ENCODE results near the gene CEP250.

CEP250 gene

GRCh38 chr20:35561268-35561667 lies 105.9 kb downstream of the CEP250 start:
- H3K4me3 ChIP-seq = no peak overlapping the region
- H3K27ac ChIP-seq = no peak overlapping the region
- peak in 1 of 2 experiments; percentile 13 for TF ChIP-seq CTCF (IDR thresholded peaks at IDR 0.05)
- no peaks in the 10 kb centered on the region for H3K9me3 ChIP-seq
- DNase-seq = no peak
- H3K27me3 ChIP-seq = no peaks in the 10 kb centered on the region
- H3K4me1 ChIP-seq = no peaks in the 10 kb centered on the region
- intact Hi-C loops (cut with DNase I; ENCODE audit: low total_unique reads) = no loop called here
- peaks cover 0 to 44% (median 13%) of the 10 kb centered on the region in 3 donors for H3K36me3 ChIP-seq

GRCh38 chr20:35561671-35562070 lies 106.3 kb downstream of the CEP250 start:
- Histone ChIP-seq H3K27me3 (no peaks in the 10 kb centered on the region), H3K27ac (no peak overlapping the region), H3K36me3 (peaks cover 0 to 40% (median 9%) of the 10 kb centered on the region in 3 donors), H3K4me1 (no peaks in the 10 kb centered on the region), H3K4me3 (no peak overlapping the region), H3K9me3 (no peaks in the 10 kb centered on the region)
- intact Hi-C loops (cut with DNase I; ENCODE audit: low total_unique reads) = no loop called here
- no peak for TF ChIP-seq CTCF (IDR thresholded peaks at IDR 0.05)
- DNase-seq = no peak

GRCh38 chr20:35562541-35563110 lies 107.2 kb downstream of the CEP250 start:
- intact Hi-C loops (cut with DNase I; ENCODE audit: low total_unique reads) = no loop called here
- peaks cover 0 to 30% (median 0%) of the 10 kb centered on the region in 3 donors for H3K36me3 ChIP-seq

GRCh38 chr20:35563834-35564233 lies 108.4 kb downstream of the CEP250 start:
- Histone ChIP-seq H3K36me3 (peaks cover 0 to 18% (median 0%) of the 10 kb centered on the region in 3 donors), H3K9me3 (no peaks in the 10 kb centered on the region), H3K4me1 (no peaks in the 10 kb centered on the region), H3K27me3 (no peaks in the 10 kb centered on the region), H3K4me3 (no peak overlapping the region), H3K27ac (no peak overlapping the region)
- intact Hi-C loops (cut with DNase I; ENCODE audit: low total_unique reads) = no loop called here
- TF ChIP-seq CTCF (IDR thresholded peaks at IDR 0.05) = no peak
- DNase-seq = no peak

More at GRCh38 chr20:35562541-35563110, 107.2 kb downstream of the CEP250 start:
- no peaks in the 10 kb centered on the region for H3K4me1 ChIP-seq
- no peak overlapping the region for H3K27ac ChIP-seq
- no peak for TF ChIP-seq CTCF (IDR thresholded peaks at IDR 0.05)
- no peak for DNase-seq
- H3K9me3 ChIP-seq = no peaks in the 10 kb centered on the region
- no peaks in the 10 kb centered on the region for H3K27me3 ChIP-seq
- no peak overlapping the region for H3K4me3 ChIP-seq

- H3K4me3 ChIP-seq = no peak overlapping the region
- no peaks in the 10 kb centered on the region for H3K27me3 ChIP-seq
- TF ChIP-seq CTCF (IDR thresholded peaks at IDR 0.05) = no peak
- H3K27ac ChIP-seq = no peak overlapping the region
- no peaks in the 10 kb centered on the region for H3K9me3 ChIP-seq
- H3K36me3 ChIP-seq = peaks cover 0 to 8% (median 0%) of the 10 kb centered on the region in 3 donors
- DNase-seq = no peak
- intact Hi-C loops (cut with DNase I; ENCODE audit: low total_unique reads) = no loop called here
- no peaks in the 10 kb centered on the region for H3K4me1 ChIP-seq
Observed at GRCh38 chr20:35564905-35565304, 109.5 kb downstream of the CEP250 start.

- intact Hi-C loops (cut with DNase I; ENCODE audit: low total_unique reads) = no loop called here
- H3K36me3 ChIP-seq = no peaks in the 10 kb centered on the region
- H3K4me1 ChIP-seq = no peaks in the 10 kb centered on the region
- no peaks in the 10 kb centered on the region for H3K27me3 ChIP-seq
- H3K9me3 ChIP-seq = peaks cover 0 to 8% (median 4%) of the 10 kb centered on the region in 3 donors
- no peak overlapping the region for H3K4me3 ChIP-seq
- H3K27ac ChIP-seq = no peak overlapping the region
- DNase-seq = peak in 1 of 2 donors; percentile 5
- TF ChIP-seq CTCF (IDR thresholded peaks at IDR 0.05) = no peak
Observed at GRCh38 chr20:35568645-35569044, 113.2 kb downstream of the CEP250 start.
